ENCODE results near the gene KRT74.

Gene KRT74

DNA sequence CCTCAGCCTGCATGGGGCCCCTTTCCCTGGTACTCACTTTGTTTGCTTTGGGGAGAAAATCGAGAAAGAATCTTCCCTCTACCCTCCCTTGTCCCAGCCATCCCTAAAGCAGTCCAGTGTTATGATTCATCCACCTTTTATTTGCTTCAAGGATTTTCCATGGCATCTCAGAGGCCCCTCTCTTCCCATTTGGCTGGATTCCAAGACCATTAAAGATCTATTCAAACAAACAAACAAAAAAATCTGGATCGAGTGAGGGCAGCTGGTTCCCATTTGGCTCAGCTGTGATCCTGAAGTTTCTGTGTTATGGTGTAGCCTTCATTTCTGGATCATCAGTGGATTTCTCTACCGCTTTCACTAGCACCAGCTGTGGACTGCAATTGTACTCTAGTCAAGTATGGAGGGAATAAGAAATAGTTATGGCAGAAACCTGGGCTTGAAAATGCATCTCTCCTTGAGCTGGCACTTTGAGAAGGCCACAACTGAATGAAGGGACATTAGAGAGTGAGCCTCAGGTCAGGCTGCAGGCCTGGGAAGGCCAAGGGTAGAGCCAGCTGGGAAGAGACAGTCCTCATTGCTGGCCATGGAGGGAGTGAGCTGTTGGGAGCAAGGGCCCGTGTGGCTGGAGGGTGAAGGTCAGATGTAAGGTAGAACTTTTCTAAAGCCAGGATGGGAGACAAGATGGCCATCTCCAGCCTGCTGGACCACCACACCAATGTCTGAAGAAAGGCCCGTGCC lies 34.4 kb downstream of the KRT74 start:
- no peaks in the 10 kb centered on the region for H3K36me3 ChIP-seq (ENCODE audit: insufficient read depth, insufficient read length, low read length)
- no peak overlapping the region for H3K9ac ChIP-seq (ENCODE audit: insufficient read length, low read depth)
- no peaks in the 10 kb centered on the region for H3K9me3 ChIP-seq (ENCODE audit: insufficient read depth, low read length)
- DNase-seq (ENCODE audit: low read depth, low spot score), result no peak
- peaks cover 2% of the 10 kb centered on the region for H3K4me1 ChIP-seq (ENCODE audit: insufficient read depth, insufficient read length)
- H3K4me3 ChIP-seq (ENCODE audit: insufficient read length, low read depth), result no peak overlapping the region
- TF ChIP-seq SUZ12 (IDR thresholded peaks at IDR 0.05; ENCODE audit: extremely low read depth, insufficient read depth, insufficient read length) (no peak), ZNF274 (IDR thresholded peaks at IDR 0.05; ENCODE audit: low read depth, low read length) (no peak), YY1 (IDR thresholded peaks at IDR 0.05; ENCODE audit: insufficient read depth, insufficient read length) (no peak)
- H3K27me3 ChIP-seq (ENCODE audit: insufficient read depth, insufficient read length), result no peaks in the 10 kb centered on the region

DNA sequence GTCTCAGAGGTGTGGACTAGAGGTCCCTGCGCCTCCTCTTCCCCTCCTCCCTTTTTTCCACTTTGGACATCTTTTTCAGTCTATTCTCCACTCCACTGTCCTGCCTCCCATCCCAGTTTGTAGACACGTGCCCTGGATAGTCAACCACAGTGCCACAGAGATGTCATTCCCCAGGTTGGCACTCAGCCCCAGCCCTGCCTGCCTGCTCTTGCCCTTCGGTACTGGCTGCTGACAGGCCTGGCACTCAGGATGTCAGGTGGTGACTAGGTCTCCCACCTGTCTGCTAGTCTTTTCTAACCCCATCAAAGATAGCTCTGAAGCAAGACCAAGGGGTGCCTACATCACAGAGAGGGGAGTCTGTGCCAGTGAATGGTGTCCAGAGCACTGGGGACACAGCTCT lies 36.5 kb downstream of the KRT74 start:
- H3K27me3 ChIP-seq (ENCODE audit: insufficient read depth, insufficient read length), result no peaks in the 10 kb centered on the region
- DNase-seq (ENCODE audit: low read depth, low spot score), result no peak
- no peaks in the 10 kb centered on the region for H3K36me3 ChIP-seq (ENCODE audit: insufficient read depth, insufficient read length, low read length)
- no peaks in the 10 kb centered on the region for H3K9me3 ChIP-seq (ENCODE audit: insufficient read depth, low read length)
- peaks cover 2% of the 10 kb centered on the region for H3K4me1 ChIP-seq (ENCODE audit: insufficient read depth, insufficient read length)
- H3K4me3 ChIP-seq (ENCODE audit: insufficient read length, low read depth), result no peak overlapping the region
- TF ChIP-seq ZNF274 (IDR thresholded peaks at IDR 0.05; ENCODE audit: low read depth, low read length) (no peak), SUZ12 (IDR thresholded peaks at IDR 0.05; ENCODE audit: extremely low read depth, insufficient read depth, insufficient read length) (no peak), YY1 (IDR thresholded peaks at IDR 0.05; ENCODE audit: insufficient read depth, insufficient read length) (no peak)
- H3K9ac ChIP-seq (ENCODE audit: insufficient read length, low read depth), result no peak overlapping the region

DNA sequence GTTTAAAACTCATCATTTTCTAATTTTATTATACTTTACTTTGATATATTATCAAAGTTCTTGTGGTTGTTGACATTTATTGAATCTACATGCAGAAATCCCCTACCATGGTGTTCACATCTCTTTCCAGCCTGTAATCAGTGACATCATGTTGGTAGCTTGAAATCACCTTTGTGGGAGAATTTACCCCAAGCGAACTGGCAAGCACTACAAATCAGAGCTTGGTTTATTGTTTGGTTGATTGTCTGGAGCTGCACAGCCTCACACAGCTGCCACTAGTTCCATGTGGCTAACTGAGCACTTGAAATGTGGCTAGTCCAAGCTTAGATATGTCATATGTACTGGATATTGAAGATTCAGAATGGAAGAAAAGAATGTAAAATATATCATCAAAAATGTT lies 38.1 kb downstream of the KRT74 start:
- Histone ChIP-seq H3K4me3 (ENCODE audit: insufficient read length, low read depth) (no peak overlapping the region), H3K9me3 (ENCODE audit: insufficient read depth, low read length) (no peaks in the 10 kb centered on the region), H3K27me3 (ENCODE audit: insufficient read depth, insufficient read length) (no peaks in the 10 kb centered on the region), H3K9ac (ENCODE audit: insufficient read length, low read depth) (no peak overlapping the region), H3K36me3 (ENCODE audit: insufficient read depth, insufficient read length, low read length) (no peaks in the 10 kb centered on the region), H3K4me1 (ENCODE audit: insufficient read depth, insufficient read length) (peaks cover 2% of the 10 kb centered on the region)
- no peak for TF ChIP-seq YY1 (IDR thresholded peaks at IDR 0.05; ENCODE audit: insufficient read depth, insufficient read length)
- DNase-seq (ENCODE audit: low read depth, low spot score), result no peak

- Histone ChIP-seq H3K9me3 (ENCODE audit: insufficient read depth, low read length) (no peaks in the 10 kb centered on the region), H3K36me3 (ENCODE audit: insufficient read depth, insufficient read length, low read length) (no peaks in the 10 kb centered on the region), H3K4me1 (ENCODE audit: insufficient read depth, insufficient read length) (no peaks in the 10 kb centered on the region), H3K4me3 (ENCODE audit: insufficient read length, low read depth) (no peak overlapping the region), H3K9ac (ENCODE audit: insufficient read length, low read depth) (no peak overlapping the region), H3K27me3 (ENCODE audit: insufficient read depth, insufficient read length) (no peaks in the 10 kb centered on the region)
- no peak for DNase-seq (ENCODE audit: low read depth, low spot score)
- TF ChIP-seq ZNF274 (IDR thresholded peaks at IDR 0.05; ENCODE audit: low read depth, low read length) (no peak), YY1 (IDR thresholded peaks at IDR 0.05; ENCODE audit: insufficient read depth, insufficient read length) (no peak), SUZ12 (IDR thresholded peaks at IDR 0.05; ENCODE audit: extremely low read depth, insufficient read depth, insufficient read length) (no peak)
These were observed 39.2 kb downstream of the KRT74 start for GRCh38 chr12:52534482-52534881.

DNA sequence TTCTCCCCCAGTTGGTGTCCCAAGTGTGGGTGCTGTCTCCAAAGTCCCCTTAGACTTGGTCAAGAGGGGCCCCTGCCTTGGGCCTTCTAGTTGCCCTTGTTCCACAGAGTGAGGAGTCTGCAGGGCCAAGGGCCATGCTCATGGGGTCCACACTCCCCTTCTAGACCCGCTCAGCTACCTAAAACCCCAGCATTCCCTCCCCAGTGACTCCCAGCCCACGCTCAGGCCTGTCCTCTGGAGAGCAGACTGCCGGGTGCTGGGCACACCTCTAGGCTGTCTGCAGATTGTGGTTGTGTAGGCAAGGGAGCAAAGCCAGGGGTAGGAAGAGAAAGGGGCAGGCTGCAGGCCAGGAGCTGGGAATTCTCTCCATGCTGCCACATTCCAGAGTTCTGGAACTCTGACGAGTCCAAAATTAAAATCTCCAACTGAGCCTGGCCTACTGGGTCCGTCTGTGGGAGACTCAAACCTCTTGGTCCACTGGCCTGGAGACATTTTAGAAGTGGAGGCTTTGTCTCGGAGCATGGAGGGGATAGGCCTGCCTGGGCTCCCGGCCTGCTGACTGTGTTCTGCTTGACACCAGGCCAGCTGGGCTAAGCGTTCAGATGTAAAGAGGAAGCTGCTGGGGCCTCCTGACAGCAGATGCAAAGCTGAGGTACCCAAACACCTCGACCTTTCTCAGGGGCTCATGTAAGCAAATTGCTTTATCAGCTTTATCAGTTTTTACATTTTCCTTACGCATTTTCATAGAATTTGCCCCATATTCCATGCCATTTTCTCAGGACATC lies 39.8 kb downstream of the KRT74 start:
- Histone ChIP-seq H3K9ac (ENCODE audit: insufficient read length, low read depth) (no peak overlapping the region), H3K36me3 (ENCODE audit: insufficient read depth, insufficient read length, low read length) (no peaks in the 10 kb centered on the region), H3K4me1 (ENCODE audit: insufficient read depth, insufficient read length) (no peaks in the 10 kb centered on the region), H3K9me3 (ENCODE audit: insufficient read depth, low read length) (no peaks in the 10 kb centered on the region), H3K4me3 (ENCODE audit: insufficient read length, low read depth) (no peak overlapping the region), H3K27me3 (ENCODE audit: insufficient read depth, insufficient read length) (no peaks in the 10 kb centered on the region)
- TF ChIP-seq YY1 (IDR thresholded peaks at IDR 0.05; ENCODE audit: insufficient read depth, insufficient read length) (no peak), SUZ12 (IDR thresholded peaks at IDR 0.05; ENCODE audit: extremely low read depth, insufficient read depth, insufficient read length) (no peak), ZNF274 (IDR thresholded peaks at IDR 0.05; ENCODE audit: low read depth, low read length) (no peak)
- DNase-seq (ENCODE audit: low read depth, low spot score), result no peak

- no peak for DNase-seq (ENCODE audit: low read depth, low spot score)
- TF ChIP-seq ZNF274 (IDR thresholded peaks at IDR 0.05; ENCODE audit: low read depth, low read length) (no peak), YY1 (IDR thresholded peaks at IDR 0.05; ENCODE audit: insufficient read depth, insufficient read length) (no peak), SUZ12 (IDR thresholded peaks at IDR 0.05; ENCODE audit: extremely low read depth, insufficient read depth, insufficient read length) (no peak)
- Histone ChIP-seq H3K9ac (ENCODE audit: insufficient read length, low read depth) (no peak overlapping the region), H3K9me3 (ENCODE audit: insufficient read depth, low read length) (no peaks in the 10 kb centered on the region), H3K4me1 (ENCODE audit: insufficient read depth, insufficient read length) (no peaks in the 10 kb centered on the region), H3K36me3 (ENCODE audit: insufficient read depth, insufficient read length, low read length) (no peaks in the 10 kb centered on the region), H3K27me3 (ENCODE audit: insufficient read depth, insufficient read length) (no peaks in the 10 kb centered on the region), H3K4me3 (ENCODE audit: insufficient read length, low read depth) (no peak overlapping the region)
These were observed 41.0 kb downstream of the KRT74 start for GRCh38 chr12:52532636-52533035.

DNA sequence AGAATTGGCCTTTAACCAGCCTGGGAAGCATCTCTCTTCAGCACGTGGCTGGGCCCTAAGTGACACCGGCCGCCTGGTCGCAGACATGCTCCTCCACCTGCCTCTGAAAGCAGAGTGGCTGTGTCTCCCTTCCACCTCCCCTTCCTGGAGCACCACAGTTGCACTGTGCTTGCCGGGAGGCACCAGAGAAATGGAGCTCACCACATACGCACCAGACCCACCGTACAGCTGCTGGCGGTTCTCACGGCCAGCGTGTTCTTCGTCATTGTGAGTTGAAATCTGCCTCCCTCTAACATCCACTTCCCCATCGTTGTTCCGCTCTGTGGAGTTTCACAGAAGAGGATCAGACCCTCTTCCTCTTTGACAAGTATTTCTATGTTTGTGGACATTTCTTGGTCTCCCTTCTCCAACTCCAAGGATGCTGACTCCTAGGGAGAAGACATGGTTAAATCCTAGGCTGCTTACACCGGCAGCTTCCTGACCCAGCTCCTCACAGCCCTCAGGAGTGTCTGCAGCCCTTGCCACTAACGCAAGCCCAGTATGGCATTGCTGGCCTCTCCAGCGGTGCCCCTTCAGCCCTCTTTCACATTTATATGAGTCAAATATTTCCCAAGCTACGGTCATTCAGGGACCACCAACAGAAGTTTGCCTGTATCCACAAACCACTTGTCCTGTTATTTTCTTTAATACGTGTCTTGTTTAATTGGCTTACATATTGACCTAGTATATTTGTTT lies 41.9 kb downstream of the KRT74 start:
- no peak overlapping the region for H3K4me3 ChIP-seq (ENCODE audit: insufficient read length, low read depth)
- no peak for TF ChIP-seq ZNF274 (IDR thresholded peaks at IDR 0.05; ENCODE audit: low read depth, low read length)
- no peak for TF ChIP-seq SUZ12 (IDR thresholded peaks at IDR 0.05; ENCODE audit: extremely low read depth, insufficient read depth, insufficient read length)
- TF ChIP-seq YY1 (IDR thresholded peaks at IDR 0.05; ENCODE audit: insufficient read depth, insufficient read length), result no peak
- DNase-seq (ENCODE audit: low read depth, low spot score), result no peak
- no peaks in the 10 kb centered on the region for H3K36me3 ChIP-seq (ENCODE audit: insufficient read depth, insufficient read length, low read length)
- H3K4me1 ChIP-seq (ENCODE audit: insufficient read depth, insufficient read length), result no peaks in the 10 kb centered on the region
- H3K27me3 ChIP-seq (ENCODE audit: insufficient read depth, insufficient read length), result no peaks in the 10 kb centered on the region
- no peak overlapping the region for H3K9ac ChIP-seq (ENCODE audit: insufficient read length, low read depth)
- no peaks in the 10 kb centered on the region for H3K9me3 ChIP-seq (ENCODE audit: insufficient read depth, low read length)

Measured in NT2/D1 (cell line).